GM12878 (cell line): ENCODE results near the gene COL6A1. TPM values are rescaled to one million over a fixed set of nuclear protein-coding genes. Genes with fewer than 3 reads are reported as not detected.

ENCODE experiments used
- ATAC-seq: fragments of 200-7000 bp; cut with Tn5 transposase; 3 replicates; pipeline ENCODE4 v1.9.1; 2020; ENCODE audit warnings: mild to moderate bottlenecking, moderate library complexity
- BruUV-seq: library from RNA; stranded (reverse); fragments of 400-500 nt; replicated peaks from 2 replicates; lab custom pipeline; 2021; lab: Mats Ljungman, UMichigan
- CTCF ChIA-PET: fragments of 300-600 bp; sonication (Branson Sonifier 250); formaldehyde crosslinking; extraction: SDS; loops from one replicate; lab custom pipeline; 2021; ENCODE audit warnings: inconsistent platforms; lab: Yijun Ruan, JAX
- POLR2A ChIA-PET: fragments of 350-600 bp; formaldehyde crosslinking; extraction: SDS; loops from one replicate; lab custom pipeline; 2021; ENCODE audit warnings: inconsistent platforms; lab: Charles Lee
- RAD21 ChIA-PET: fragments of 300-600 bp; sonication (Branson Sonifier 250); formaldehyde crosslinking; loops from one replicate; lab custom pipeline; 2023; ENCODE audit warnings: antibody characterized with exemption; ENCODE audit not compliant: unreplicated experiment; lab: Charles Lee
- SMC1A ChIA-PET: fragments of 300-600 bp; sonication (Branson Sonifier 250); formaldehyde crosslinking; loops from one replicate; lab custom pipeline; 2023; ENCODE audit not compliant: unreplicated experiment, uncharacterized antibody; lab: Charles Lee
- DNase-seq: peaks from one replicate; pipeline ENCODE4 v3.0.0-alpha.2; 2011; ENCODE audit warnings: low read depth, low spot score
- FAIRE-seq: peaks from 3 replicates; lab custom pipeline; 2011; peaks lifted over from hg19 to GRCh38; lab: Jason Lieb, UNC
- H2AFZ ChIP-seq: 2 replicates; pipeline ENCODE4 v1.6.0; 2011; ENCODE audit warnings: low read depth, low read length, control low read depth; ENCODE audit not compliant: control insufficient read depth
- H3K27ac ChIP-seq: 2 replicates; pipeline ENCODE4 v1.5.1; 2011; ENCODE audit warnings: control low read depth; ENCODE audit not compliant: control insufficient read depth, insufficient read depth
- H3K27me3 ChIP-seq, 2 experiments: replicated peaks in 1 of 2; 2 replicates each; pipeline versions ENCODE4 v1.6.0 to v1.6.1; 2011; ENCODE audit warnings: low read length in 1 of 2; ENCODE audit not compliant: control insufficient read depth in 2 of 2, insufficient read depth in 2 of 2
- H3K36me3 ChIP-seq, 2 experiments: 2 replicates each; pipeline ENCODE4 v1.5.1; 2011; ENCODE audit warnings: low read length in 1 of 2; ENCODE audit not compliant: control insufficient read depth in 2 of 2, insufficient read depth in 2 of 2
- H3K4me1 ChIP-seq: 2 replicates; pipeline ENCODE4 v1.6.1; 2011; ENCODE audit warnings: mild to moderate bottlenecking, low read length, moderate library complexity, mixed read lengths; ENCODE audit not compliant: control insufficient read depth, insufficient read depth
- H3K4me2 ChIP-seq: 2 replicates; pipeline ENCODE4 v1.6.0; 2011; ENCODE audit warnings: control low read depth; ENCODE audit not compliant: control insufficient read depth, insufficient read depth
- H3K4me3 ChIP-seq: fragments of 200-600 bp; sonication (generic); 2 replicates; pipeline ENCODE4 v1.5.1; 2016
- H3K79me2 ChIP-seq: 2 replicates; pipeline ENCODE4 v1.6.0; 2011; ENCODE audit warnings: low read length; ENCODE audit not compliant: control insufficient read depth, insufficient read depth
- H3K9ac ChIP-seq: 2 replicates; pipeline ENCODE4 v1.8.0; 2011; ENCODE audit warnings: low read length, control low read depth, mixed read lengths; ENCODE audit not compliant: control insufficient read depth, insufficient read depth
- H3K9me3 ChIP-seq: replicated peaks from 3 replicates; pipeline ENCODE4 v1.5.1; 2011; ENCODE audit warnings: mild to moderate bottlenecking, low read length; ENCODE audit not compliant: control insufficient read depth, insufficient read depth
- H4K20me1 ChIP-seq: 2 replicates; pipeline ENCODE4 v1.6.0; 2011; ENCODE audit not compliant: control insufficient read depth, insufficient read depth
- ATF7 ChIP-seq: fragments of 450-650 bp; IDR thresholded peaks from 2 replicates; pipeline ENCODE4 v1.6.1; 2016; ENCODE audit warnings: low read depth, mild to moderate bottlenecking
- NR2C1 ChIP-seq: fragments of 450-650 bp; IDR thresholded peaks from 2 replicates; pipeline ENCODE4 v1.6.1; 2017; ENCODE audit warnings: antibody characterized with exemption, mild to moderate bottlenecking, moderate library complexity
- RB1 ChIP-seq: fragments of 450-650 bp; formaldehyde crosslinking; IDR thresholded peaks from 2 replicates; pipeline ENCODE4 v1.6.1; 2017; ENCODE audit warnings: mild to moderate bottlenecking, borderline replicate concordance
- WGBS: methylation state at CpG from one replicate; pipeline ENCODE4 v1.1.6; 2016; ENCODE audit warnings: low lambda C conversion rate; ENCODE audit not compliant: insufficient replicate concordance, insufficient coverage; ENCODE audit errors: missing lambda C conversion rate; 5-methylcytosine and 5-hydroxymethylcytosine counted together
- in situ Hi-C: fragments of 300-500 bp; cut with MboI; formaldehyde crosslinking; loops from 9 replicates; pipeline ENCODE4 v1.14.3; 2018; ENCODE audit warnings: mixed read lengths
- intact Hi-C: fragments of 100-400 bp; cut with micrococcal nuclease; formaldehyde crosslinking; loops from one replicate; pipeline ENCODE4 v1.14.2; 2022; ENCODE audit not compliant: unreplicated experiment
- polyA plus RNA-seq, 11 experiments: library from polyadenylated mRNA; depleted of rRNA in 4 of 11; unstranded in 6 of 11; stranded (reverse) in 5 of 11; fragments of >200 nt; fragmentation: Nextera tagmentation in 4 of 11; fragmentation: Illumina TruSeq in 1 of 11; extraction: Ambion mirVana in 4 of 11; extraction: Trizol in 1 of 11; gene quantifications; 1 replicate in 1 of 11; 2 replicates in 10 of 11; pipeline versions ENCODE4 v1.2.1 to v1.2.3, GENCODE V29; 2011 to 2016; ENCODE audit warnings: inconsistent platforms in 2 of 11, missing spikeins in 2 of 11, low read depth in 1 of 11
- total RNA-seq, 4 experiments: library from RNA; depleted of rRNA in 3 of 4; stranded (reverse); fragments of >200 nt in 3 of 4; fragmentation: Illumina TruSeq in 1 of 4; extraction: Trizol in 1 of 4; gene quantifications; 2 replicates each; pipeline versions ENCODE4 v1.2.1 to v1.2.3, GENCODE V29; 2013 to 2021

The COL6A1 gene
- total and polyA plus RNA-seq, 10 of the 15 experiments (the other 5 are each of a cell fraction or from before 2014, with no cell fraction given): 0.12 to 1.3 (median 0.20) TPM; not detected in 7

- intact Hi-C loops: no loop called here
- RAD21 ChIA-PET: no interaction called here
- DNase-seq (no peak), ATAC-seq (no peak), FAIRE-seq (no peak)
- WGBS: 76% methylated on average over 6 of the region's 6 CpGs
- H3K9me3 ChIP-seq: peaks cover 1% of the 10 kb centered on the region; the same call in 1 of the 3 replicates
- SMC1A ChIA-PET: no interaction called here
- no peak overlapping the region for H3K4me2 ChIP-seq
- no peak overlapping the region for H3K27ac ChIP-seq
- CTCF ChIA-PET: no interaction called here
- no peaks in the 10 kb centered on the region for H3K4me1 ChIP-seq
- in situ Hi-C loops: no loop called here
- no peak overlapping the region for H3K9ac ChIP-seq
- BruUV-seq: no TSS peak
- H3K79me2 ChIP-seq: no peaks in the 10 kb centered on the region
- H3K27me3 ChIP-seq: no peaks in the 10 kb centered on the region
- H3K4me3 ChIP-seq: no peak overlapping the region
- no peaks in the 10 kb centered on the region for H3K36me3 ChIP-seq
- H2AFZ ChIP-seq: no peak overlapping the region
- POLR2A ChIA-PET: no interaction called here
- H4K20me1 ChIP-seq: no peaks in the 10 kb centered on the region
- TF ChIP-seq ATF7: no peak
- TF ChIP-seq RB1: no peak
- TF ChIP-seq, all 136 proteins: peak for 0
These were observed 26.6 kb upstream of the COL6A1 start for GRCh38 chr21:45954921-45955320.

GRCh38 chr21:45957551-45957950 lies 24.0 kb upstream of the COL6A1 start:
- peaks cover 2% of the 10 kb centered on the region; the same call in 1 of the 3 replicates for H3K9me3 ChIP-seq

More at GRCh38 chr21:45957551-45957950, 24.0 kb upstream of the COL6A1 start:
- ATAC-seq (no peak), FAIRE-seq (no peak), DNase-seq (no peak)
- intact Hi-C loops (no loop called here), in situ Hi-C loops (no loop called here)
- no peaks in the 10 kb centered on the region for H3K4me1 ChIP-seq
- no peak overlapping the region for H3K4me3 ChIP-seq
- H3K4me2 ChIP-seq: no peak overlapping the region
- CTCF ChIA-PET: no interaction called here
- no peak overlapping the region for H3K27ac ChIP-seq
- TF ChIP-seq NR2C1 (no peak), ATF7 (no peak)
- no peak overlapping the region for H3K9ac ChIP-seq
- H2AFZ ChIP-seq: no peak overlapping the region
- no peaks in the 10 kb centered on the region for H4K20me1 ChIP-seq
- H3K27me3 ChIP-seq: no peaks in the 10 kb centered on the region
- RAD21 ChIA-PET: no interaction called here
- SMC1A ChIA-PET: no interaction called here
- 26% methylated on average over 4 of the region's 4 CpGs for WGBS
- H3K79me2 ChIP-seq: no peaks in the 10 kb centered on the region
- no TSS peak for BruUV-seq
- no peaks in the 10 kb centered on the region for H3K36me3 ChIP-seq
- POLR2A ChIA-PET: no interaction called here
